Neural cell (in vitro differentiated cells): ENCODE results near the gene RELL2. TPM values are rescaled to one million over a fixed set of nuclear protein-coding genes. Genes with fewer than 3 reads are reported as not detected.

Experiments used
- H2AFZ ChIP-seq: fragments of 200-600, 300-800 bp; sonication (generic), shearing (Covaris generic); 2 replicates; pipeline ENCODE4 v1.6.0; 2014; ENCODE audit warnings: low read depth, mild to moderate bottlenecking, antibody characterized with exemption, low read length, moderate library complexity
- H3F3A ChIP-seq: fragments of 200-600 bp; shearing (Covaris generic); 2 replicates; pipeline ENCODE4 v1.6.1; 2016; ENCODE audit warnings: mild to moderate bottlenecking, moderate library complexity, mixed read lengths, antibody characterized with exemption, low read length; ENCODE audit not compliant: insufficient read depth, poor library complexity, severe bottlenecking
- H3K27ac ChIP-seq: fragments of 200-600, 300-800 bp; sonication (generic), shearing (Covaris generic); 2 replicates; pipeline ENCODE4 v1.5.1; 2014; ENCODE audit warnings: mild to moderate bottlenecking, low read length, moderate library complexity
- H3K27me3 ChIP-seq: fragments of 300-800, 200-600 bp; sonication (generic), shearing (Covaris generic); 2 replicates; pipeline ENCODE4 v1.6.0; 2014; ENCODE audit warnings: mild to moderate bottlenecking, low read depth, low read length, moderate library complexity; ENCODE audit not compliant: insufficient read depth
- H3K36me3 ChIP-seq: fragments of 300-800, 200-600 bp; sonication (generic), shearing (Covaris generic); 2 replicates; pipeline ENCODE4 v1.5.1; 2014; ENCODE audit warnings: mild to moderate bottlenecking, antibody characterized with exemption, low read length, moderate library complexity; ENCODE audit not compliant: insufficient read depth
- H3K4me2 ChIP-seq: fragments of 300-800, 200-600 bp; sonication (generic), shearing (Covaris generic); 2 replicates; pipeline ENCODE4 v1.6.0; 2014; ENCODE audit warnings: mild to moderate bottlenecking, low read length
- H3K4me3 ChIP-seq: fragments of 300-800, 200-600 bp; sonication (generic), shearing (Covaris generic); 2 replicates; pipeline ENCODE4 v1.5.1; 2014; ENCODE audit warnings: mild to moderate bottlenecking, low read length, moderate library complexity
- H3K79me2 ChIP-seq: fragments of 200-600 bp; shearing (Covaris generic); replicated peaks from 2 replicates; pipeline ENCODE4 v1.6.0; 2014; ENCODE audit warnings: mild to moderate bottlenecking, low read length, moderate library complexity; ENCODE audit not compliant: insufficient read depth
- H3K9ac ChIP-seq: fragments of 300-800, 200-600 bp; sonication (generic), shearing (Covaris generic); 2 replicates; pipeline ENCODE4 v1.6.1; 2016; ENCODE audit warnings: mild to moderate bottlenecking, low read length, mixed read lengths
- H3K9me2 ChIP-seq: fragments of 200-600 bp; shearing (Covaris generic); 2 replicates; pipeline ENCODE4 v1.6.1; 2016; ENCODE audit warnings: mild to moderate bottlenecking, low read length, mixed read lengths; ENCODE audit not compliant: insufficient read depth
- H3K9me3 ChIP-seq: fragments of 200-600, 300-800 bp; sonication (generic), shearing (Covaris generic); 2 replicates; pipeline ENCODE4 v1.6.1; 2016; ENCODE audit warnings: mild to moderate bottlenecking, mixed run types, low read length, moderate library complexity, mixed read lengths
- H4K20me1 ChIP-seq: fragments of 200-600 bp; shearing (Covaris generic); 2 replicates; pipeline ENCODE4 v1.6.1; 2016; ENCODE audit warnings: mild to moderate bottlenecking, mixed run types; ENCODE audit not compliant: insufficient read depth
- EP300 ChIP-seq: fragments of 450-650 bp; conservative IDR thresholded peaks from 2 replicates; pipeline ENCODE4 v1.6.1; 2014; ENCODE audit warnings: antibody characterized with exemption, mild to moderate bottlenecking, moderate library complexity; ENCODE audit not compliant: poor library complexity, severe bottlenecking
- EZH2 ChIP-seq: fragments of 200-600, 300-800 bp; shearing (Covaris generic), sonication (generic); IDR thresholded peaks from 2 replicates; pipeline ENCODE4 v1.6.1; 2014; ENCODE audit warnings: antibody characterized with exemption, low read length, borderline replicate concordance, mild to moderate bottlenecking; ENCODE audit not compliant: insufficient read depth, poor library complexity, severe bottlenecking
- MXI1 ChIP-seq: fragments of 450-650 bp; conservative IDR thresholded peaks from 2 replicates; pipeline ENCODE4 v1.6.1; 2014; ENCODE audit warnings: antibody characterized with exemption, mild to moderate bottlenecking; ENCODE audit not compliant: poor library complexity, severe bottlenecking
- POLR2AphosphoS5 ChIP-seq: IDR thresholded peaks from 2 replicates; pipeline ENCODE4 v1.6.1; 2012
- RAD21 ChIP-seq: fragments of 450-650 bp; conservative IDR thresholded peaks from 2 replicates; pipeline ENCODE4 v1.6.1; 2014; ENCODE audit warnings: antibody characterized with exemption, mild to moderate bottlenecking, moderate library complexity
- REST ChIP-seq: IDR thresholded peaks from 2 replicates; pipeline ENCODE4 v1.6.1; 2012; ENCODE audit warnings: borderline replicate concordance
- SMC3 ChIP-seq: fragments of 450-650 bp; conservative IDR thresholded peaks from 2 replicates; pipeline ENCODE4 v1.6.1; 2014; ENCODE audit warnings: antibody characterized with exemption, mild to moderate bottlenecking, moderate library complexity; ENCODE audit not compliant: poor library complexity
- TAF1 ChIP-seq: IDR thresholded peaks from 2 replicates; pipeline ENCODE4 v1.6.1; 2012; ENCODE audit warnings: low read depth
- polyA plus RNA-seq: library from polyadenylated mRNA; depleted of rRNA; stranded (reverse); fragments of >200 nt; gene quantifications from 2 replicates; pipeline ENCODE4 v1.2.3, GENCODE V29; 2014
- TF ChIP-seq, protein P1 (sequence below): fragments of 450-650 bp; IDR thresholded peaks from 2 replicates; pipeline ENCODE4 v1.5.1; 2014; ENCODE audit warnings: antibody characterized with exemption, mild to moderate bottlenecking, moderate library complexity; ENCODE audit not compliant: poor library complexity, severe bottlenecking

Gene RELL2
- polyA plus RNA-seq, 1 donor from 2014 or later: 44.9 TPM

GRCh38 chr5:141641634-141642267 is 5.0 kb downstream of the RELL2 start:
- Histone ChIP-seq H3F3A (no peaks in the 10 kb centered on the region), H3K4me3 (no peak overlapping the region), H3K36me3 (no peaks in the 10 kb centered on the region), H3K79me2 (no peaks in the 10 kb centered on the region), H3K9ac (no peak overlapping the region), H2AFZ (no peak overlapping the region), H3K27me3 (no peaks in the 10 kb centered on the region), H3K4me2 (no peak overlapping the region), H3K27ac (no peak overlapping the region), H3K9me2 (no peaks in the 10 kb centered on the region), H4K20me1 (no peaks in the 10 kb centered on the region), H3K9me3 (no peaks in the 10 kb centered on the region)
- TF ChIP-seq RAD21 (no peak), EZH2 (no peak), POLR2AphosphoS5 (no peak), REST (no peak)

DNA sequence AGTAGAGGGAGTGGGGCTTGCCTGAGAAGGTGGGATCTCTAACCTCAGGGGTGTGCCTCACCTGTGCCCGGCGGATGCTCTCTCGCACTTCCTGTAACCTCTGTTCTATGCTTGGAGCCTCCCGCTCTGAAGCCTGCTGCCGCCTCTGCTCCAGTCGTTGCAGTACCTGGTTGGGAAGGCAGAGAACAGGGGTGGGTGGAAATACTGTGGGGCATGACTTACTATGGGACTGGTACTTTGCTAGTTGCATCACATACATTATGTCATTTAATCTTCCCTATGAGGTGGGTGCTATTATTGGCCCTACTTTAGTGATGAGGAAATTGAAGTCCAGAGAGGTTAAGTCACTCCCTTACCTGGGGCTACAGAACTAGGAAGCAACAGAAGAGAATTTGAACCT is 9.2 kb downstream of the RELL2 start:
- H3K9ac ChIP-seq: no peak overlapping the region
- no peaks in the 10 kb centered on the region for H4K20me1 ChIP-seq
- H3K27me3 ChIP-seq: no peaks in the 10 kb centered on the region
- no peak overlapping the region for H3K4me2 ChIP-seq
- no peaks in the 10 kb centered on the region for H3K79me2 ChIP-seq
- H3K36me3 ChIP-seq: no peaks in the 10 kb centered on the region
- H3K4me3 ChIP-seq: no peak overlapping the region
- no peak overlapping the region for H2AFZ ChIP-seq
- no peak for TF ChIP-seq EP300
- no peak for TF ChIP-seq MXI1
- no peak for TF ChIP-seq SMC3
- TF ChIP-seq RAD21: no peak
- no peak for TF ChIP-seq REST
- TF ChIP-seq TAF1: no peak
- TF ChIP-seq, protein P1, sequence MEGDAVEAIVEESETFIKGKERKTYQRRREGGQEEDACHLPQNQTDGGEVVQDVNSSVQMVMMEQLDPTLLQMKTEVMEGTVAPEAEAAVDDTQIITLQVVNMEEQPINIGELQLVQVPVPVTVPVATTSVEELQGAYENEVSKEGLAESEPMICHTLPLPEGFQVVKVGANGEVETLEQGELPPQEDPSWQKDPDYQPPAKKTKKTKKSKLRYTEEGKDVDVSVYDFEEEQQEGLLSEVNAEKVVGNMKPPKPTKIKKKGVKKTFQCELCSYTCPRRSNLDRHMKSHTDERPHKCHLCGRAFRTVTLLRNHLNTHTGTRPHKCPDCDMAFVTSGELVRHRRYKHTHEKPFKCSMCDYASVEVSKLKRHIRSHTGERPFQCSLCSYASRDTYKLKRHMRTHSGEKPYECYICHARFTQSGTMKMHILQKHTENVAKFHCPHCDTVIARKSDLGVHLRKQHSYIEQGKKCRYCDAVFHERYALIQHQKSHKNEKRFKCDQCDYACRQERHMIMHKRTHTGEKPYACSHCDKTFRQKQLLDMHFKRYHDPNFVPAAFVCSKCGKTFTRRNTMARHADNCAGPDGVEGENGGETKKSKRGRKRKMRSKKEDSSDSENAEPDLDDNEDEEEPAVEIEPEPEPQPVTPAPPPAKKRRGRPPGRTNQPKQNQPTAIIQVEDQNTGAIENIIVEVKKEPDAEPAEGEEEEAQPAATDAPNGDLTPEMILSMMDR: no peak
- no peak for TF ChIP-seq EZH2
- TF ChIP-seq POLR2AphosphoS5: no peak
- H3K9me3 ChIP-seq: no peaks in the 10 kb centered on the region
- H3K27ac ChIP-seq: no peak overlapping the region
- H3K9me2 ChIP-seq: no peaks in the 10 kb centered on the region
- H3F3A ChIP-seq: no peaks in the 10 kb centered on the region
